Measurements from ENCODE around the gene PTK7. TPM values are rescaled to one million over a fixed set of nuclear protein-coding genes. Genes with fewer than 3 reads are reported as not detected.

Gene PTK7
- polyA plus RNA-seq, 12 donors = 35.2 to 193 (median 63.8) TPM; not detected in 1

DNA sequence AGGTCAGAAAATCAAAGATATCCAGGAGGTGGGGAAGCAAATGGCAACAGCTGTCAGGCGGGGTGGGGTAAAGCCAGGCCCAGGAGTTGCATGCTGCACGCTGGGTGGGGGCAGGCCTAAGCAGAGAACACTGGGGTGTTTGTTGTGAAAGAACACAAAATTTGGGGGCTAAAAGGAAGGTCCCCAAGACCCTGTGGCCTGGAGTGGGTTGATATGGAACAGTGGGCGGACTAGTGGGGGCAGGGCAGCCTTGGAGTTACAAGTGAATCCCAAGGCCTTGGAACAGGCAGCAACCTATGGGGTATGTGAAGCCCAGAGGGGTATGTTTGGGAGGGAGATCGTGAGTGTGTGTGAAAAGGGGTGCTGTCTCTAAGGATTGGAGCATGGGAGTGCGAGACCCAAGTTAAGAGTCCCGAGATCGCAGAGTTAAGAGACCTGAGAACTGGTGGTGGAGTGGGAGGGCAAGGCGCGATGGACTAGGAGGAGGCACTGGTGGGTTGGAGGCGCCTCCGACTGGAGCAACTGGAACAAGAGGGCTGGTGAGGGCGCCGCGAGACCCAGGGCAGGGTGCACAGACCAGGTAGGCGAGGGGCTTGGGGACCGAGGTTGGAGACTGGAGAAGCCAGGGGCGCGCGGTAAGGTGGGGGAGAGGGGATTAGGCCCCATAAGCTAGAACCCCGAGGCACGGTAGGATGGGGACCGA is 23.1 kb upstream of the PTK7 start:
- peak; percentile 52 for DNase-seq

DNA sequence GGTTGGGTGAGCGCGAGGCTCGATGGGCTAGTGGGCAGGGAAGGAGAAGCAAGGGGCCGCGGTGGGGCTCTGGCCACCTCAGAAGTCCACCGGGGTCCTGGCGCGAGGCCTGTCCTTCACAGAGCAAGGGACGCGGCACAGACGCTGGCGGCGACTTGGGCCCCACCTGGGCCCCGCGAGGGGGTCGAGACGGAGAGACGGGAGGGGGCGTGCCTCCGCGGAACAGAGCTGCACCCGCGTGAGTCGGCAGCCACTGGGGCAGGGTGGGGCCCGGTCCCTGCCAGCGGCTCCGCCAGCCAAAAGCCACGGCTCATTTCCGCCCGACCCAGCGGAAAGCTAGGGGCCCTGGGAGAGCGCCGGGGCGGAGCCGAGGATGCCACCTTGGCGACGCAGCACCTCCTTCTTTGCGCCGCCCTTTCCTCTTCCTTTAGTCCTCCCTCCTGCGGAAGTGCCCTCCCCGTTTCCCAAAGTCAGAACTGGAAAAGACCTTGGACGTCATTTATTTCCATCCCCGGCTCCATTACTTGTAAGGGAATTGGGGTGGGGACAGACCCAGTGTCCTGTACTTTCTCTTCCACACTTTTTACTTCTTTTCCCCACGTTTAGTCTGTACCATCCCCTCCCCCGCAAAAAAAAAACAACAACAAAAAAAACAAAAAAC is 22.4 kb upstream of the PTK7 start, which contains the start of gene CUL7:
TSS of gene CUL7 (minus strand) at position 307 of the 661 bp plus-strand sequence. CDS start 1,063 bp downstream, outside the sequence.
- peak; percentile 96 for DNase-seq

DNA sequence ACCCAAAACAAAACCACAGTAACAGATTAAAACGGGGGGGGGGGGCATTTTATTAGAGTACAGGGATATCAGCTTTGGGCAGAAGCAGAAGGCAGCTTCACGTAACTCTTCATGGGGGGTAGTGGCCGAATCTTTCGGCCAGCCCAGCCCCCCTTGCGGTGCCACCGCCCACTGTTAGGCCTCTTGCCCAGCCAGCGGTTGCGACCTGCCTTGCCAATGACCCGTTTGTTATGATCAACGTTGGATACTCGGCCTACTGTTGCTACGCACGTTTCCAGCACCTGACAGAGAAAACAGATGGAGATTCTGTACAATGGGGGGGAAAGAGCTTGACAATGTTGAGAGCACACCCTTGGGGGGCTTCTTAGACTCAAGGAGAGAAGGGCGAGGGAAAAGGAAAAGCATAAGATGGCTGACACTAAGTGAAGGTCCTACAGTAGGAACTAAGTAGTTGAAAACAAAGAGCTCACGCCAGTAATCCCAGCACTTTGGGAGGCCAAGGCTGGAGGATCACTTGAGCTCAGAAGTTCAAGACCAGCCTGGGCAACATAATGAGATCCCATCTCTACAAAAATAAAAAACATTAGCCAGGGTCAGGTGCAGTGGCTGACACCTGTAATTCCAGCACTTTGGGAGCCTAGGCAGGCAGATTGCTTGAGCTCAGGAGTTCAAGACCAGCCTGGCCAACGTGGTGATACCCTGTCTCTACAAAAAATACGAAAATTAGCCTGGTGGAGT is 21.7 kb upstream of the PTK7 start:
- no peak for DNase-seq

DNA sequence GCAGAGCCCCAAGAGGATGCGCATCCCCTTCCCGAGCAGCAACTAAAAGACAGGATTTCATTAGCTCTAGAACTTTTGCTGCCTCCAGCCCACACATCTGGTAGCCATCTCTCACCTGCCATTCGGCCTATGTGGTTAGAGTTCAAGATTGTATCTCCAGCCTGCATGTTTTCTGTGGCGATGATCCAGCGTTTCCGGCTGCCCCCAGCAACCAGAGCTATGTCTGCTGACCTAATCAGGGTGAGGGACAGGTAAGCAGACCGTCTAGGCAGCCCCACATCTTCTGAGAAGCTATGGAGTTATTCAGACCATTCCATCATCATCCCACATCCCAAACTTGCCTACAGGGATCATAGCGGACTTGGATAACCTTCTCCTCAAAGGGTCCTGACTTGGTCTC is 20.1 kb upstream of the PTK7 start:
- DNase-seq = no peak

DNA sequence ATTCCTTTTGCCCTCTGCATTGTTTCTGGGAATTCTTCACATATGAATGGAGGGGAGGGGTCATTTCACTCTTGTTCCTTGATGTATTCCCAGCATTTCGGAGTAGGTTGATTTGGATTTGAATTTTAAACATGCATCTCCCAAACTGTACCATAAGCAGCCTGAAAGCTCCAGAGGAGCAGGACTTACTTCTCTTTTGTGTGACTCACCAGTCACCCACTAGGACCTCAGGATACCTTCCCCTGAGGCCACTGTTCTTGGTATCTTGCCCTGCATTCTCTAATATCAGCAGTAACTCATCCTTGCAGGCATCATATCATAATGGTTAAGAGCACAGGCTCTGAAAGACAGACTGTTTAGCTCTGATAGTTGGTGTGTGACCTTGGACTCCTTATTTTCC is 17.6 kb upstream of the PTK7 start:
- no peak for DNase-seq

DNA sequence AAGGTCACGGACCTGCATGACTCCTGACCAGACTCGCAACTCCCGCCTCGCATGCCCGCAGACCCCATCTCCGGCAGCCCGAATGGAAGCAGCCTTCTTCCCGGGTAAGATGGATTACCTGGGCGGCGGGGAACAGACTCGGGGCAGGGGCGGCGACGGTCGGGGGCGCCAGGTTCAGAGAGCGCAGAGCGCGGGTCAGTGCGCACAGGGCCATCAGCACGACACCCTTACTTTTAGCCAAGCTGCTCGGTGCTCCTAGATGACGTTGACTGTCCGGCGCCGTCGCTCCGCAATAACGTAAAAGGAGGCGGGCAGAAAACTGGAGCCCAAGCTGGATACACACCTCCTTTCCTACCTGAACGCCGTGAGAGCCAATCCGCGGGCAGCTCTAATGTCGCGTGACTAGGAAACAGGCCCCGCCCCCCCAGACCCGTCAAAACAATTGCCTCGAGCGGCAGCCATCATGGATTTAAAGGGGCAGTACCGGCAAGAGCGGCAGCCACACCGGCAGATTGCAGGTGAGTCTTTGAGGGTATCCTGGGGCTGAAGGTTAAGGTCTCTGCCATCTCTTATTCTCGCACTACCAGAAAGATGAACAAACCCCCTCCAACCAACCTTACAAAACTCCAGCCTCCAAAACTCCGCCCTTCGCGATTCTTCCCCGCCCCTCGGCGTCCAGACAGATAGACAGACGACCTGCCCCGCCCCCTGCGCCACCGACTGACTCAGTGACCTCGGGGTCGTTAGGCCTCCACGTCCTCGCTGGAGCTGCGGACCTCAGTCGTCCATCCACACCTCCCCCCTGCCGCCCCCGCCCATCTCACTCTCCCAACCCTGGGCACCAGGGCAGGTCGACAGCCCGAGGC is 16.7 kb upstream of the PTK7 start, which contains the start of the genes KLC4 and MRPL2:
TSS of gene KLC4 (plus strand) at position 464 of the 866 bp plus-strand sequence. CDS start 1,705 bp downstream, outside the sequence.
TSS of gene MRPL2 (minus strand) at position 267 of the 866 bp plus-strand sequence. CDS start at position 214, 53 bp downstream.
- peak; percentile 99 for DNase-seq

DNA sequence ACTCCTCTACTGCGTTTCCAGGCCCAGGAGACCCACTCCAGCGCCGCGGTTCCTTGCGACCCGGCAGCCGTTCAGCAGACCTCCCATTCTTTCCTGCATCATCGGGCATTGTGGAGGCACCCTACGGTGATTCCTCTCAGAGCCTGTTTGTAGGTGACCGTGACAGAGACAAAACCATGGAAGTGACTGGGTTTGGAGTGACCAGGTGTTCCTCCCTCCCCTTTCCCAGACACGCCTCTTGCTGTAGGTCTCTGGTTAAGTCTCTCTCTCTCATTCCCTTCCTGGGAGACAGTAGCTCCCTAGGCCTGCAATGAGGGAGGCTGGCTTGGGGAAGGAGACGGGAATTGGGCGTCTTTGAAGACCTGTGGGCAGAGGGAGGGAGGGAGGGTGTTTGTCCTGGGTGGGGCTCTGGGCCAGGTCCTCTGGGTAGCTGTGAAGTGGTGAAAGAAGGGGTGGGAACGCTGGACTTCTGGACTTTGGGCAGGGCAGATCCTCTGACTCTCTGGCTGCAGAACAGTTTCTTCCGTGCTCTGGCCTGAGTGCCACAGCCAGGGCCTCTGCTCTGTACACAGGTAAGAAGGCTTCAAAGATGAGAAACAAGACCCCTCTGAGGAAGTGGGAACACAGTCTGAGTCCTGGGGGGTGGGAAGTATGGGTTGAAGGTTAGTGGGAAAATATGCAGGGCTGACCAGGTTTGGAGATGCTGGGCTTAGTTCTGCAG is 15.9 kb upstream of the PTK7 start:
- no peak for DNase-seq

DNA sequence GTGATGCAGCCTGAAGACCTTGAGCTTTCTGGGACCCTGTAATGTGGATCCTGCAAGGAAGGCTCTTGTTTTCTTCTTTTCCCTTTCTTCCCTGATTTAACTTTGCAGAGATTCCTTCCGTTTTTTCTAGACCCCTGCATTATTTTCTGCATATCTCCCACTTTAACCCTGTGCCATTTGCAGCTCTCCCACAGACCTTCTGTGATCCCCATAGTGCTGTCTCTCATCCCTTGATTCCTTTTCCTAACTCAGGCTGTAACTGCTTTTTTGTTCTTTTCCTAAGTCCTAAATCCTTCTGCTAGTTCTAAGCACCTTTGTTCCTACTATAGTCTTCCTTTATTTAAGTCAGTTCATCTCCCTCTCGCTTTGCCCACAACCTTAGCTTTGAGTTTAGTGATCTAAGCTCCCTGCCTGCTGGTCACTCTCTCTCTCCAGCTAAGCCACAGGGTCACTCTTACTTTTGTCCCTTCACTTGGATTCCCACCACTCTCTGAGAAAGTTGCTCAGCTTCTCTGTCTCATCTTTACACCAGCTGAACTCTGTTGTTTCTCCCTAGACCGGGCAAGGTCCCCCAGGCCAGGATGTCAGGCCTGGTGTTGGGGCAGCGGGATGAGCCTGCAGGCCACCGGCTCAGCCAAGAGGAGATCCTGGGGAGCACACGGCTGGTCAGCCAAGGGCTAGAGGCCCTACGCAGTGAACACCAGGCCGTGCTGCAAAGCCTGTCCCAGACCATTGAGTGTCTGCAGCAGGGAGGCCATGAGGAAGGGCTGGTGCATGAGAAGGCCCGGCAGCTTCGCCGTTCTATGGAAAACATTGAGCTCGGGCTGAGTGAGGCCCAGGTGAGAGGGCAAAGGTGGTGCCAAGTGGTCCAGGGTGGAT is 15.1 kb upstream of the PTK7 start:
- DNase-seq = no peak

DNA sequence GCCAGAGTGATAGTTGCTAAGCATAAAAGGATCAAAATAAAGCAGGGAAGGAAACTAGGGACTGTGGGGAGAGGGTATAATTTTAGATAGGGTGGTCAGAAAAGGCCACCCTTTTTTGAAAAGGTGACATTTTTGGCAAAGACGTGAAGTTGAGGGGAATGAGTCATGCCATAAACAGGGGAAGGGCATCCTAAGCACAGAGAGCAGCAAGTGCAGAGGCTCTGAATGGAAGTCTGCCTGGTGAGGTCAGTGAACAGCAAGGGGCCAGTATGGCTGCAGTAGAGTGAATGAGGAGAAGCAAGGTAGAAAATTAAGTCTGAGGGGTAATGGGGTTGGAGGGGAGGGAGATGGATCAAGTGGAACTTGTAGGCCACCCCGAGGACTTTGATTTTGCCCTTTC is 14.3 kb upstream of the PTK7 start:
- DNase-seq = no peak

DNA sequence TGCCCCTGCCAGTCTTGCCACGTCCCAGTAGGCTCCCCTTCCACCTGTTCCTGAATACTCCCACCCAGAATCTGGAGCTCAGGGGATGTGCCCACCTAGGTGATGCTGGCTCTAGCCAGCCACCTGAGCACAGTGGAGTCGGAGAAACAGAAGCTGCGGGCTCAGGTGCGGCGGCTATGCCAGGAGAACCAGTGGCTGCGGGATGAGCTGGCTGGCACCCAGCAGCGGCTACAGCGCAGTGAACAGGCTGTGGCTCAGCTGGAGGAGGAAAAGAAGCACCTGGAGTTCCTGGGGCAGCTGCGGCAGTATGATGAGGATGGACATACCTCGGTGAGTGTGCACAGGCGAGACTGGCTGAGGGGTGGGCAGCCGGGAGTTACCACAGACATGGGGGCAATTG is 13.3 kb upstream of the PTK7 start:
- DNase-seq = no peak

DNA sequence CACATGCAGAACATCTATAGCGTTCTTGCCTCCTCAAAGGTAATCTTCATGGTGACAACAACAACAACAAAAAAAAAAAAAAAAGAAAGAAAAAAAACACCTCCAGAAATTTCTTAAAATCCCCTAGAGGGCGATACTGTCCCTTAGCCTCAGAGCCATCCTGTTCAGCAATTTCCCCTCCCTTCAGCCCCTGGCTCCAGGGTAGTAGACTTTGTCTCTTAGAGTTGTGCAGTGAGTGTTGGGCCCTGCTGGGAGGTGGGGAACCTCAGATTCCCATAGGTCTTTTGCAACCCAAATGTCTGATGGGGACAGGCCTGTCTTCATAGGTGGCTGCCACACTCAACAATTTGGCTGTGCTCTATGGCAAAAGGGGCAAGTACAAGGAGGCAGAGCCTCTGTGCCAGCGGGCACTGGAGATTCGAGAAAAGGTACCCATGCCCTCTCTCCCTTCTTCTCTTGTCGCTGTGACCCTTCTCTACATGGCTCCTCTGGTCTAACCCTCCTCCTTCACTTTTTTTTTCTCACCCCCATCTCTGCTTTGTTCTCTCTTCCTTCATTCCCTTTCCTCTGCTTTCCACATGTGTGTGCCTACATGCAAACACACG is 6.0 kb upstream of the PTK7 start:
- no peak for DNase-seq

DNA sequence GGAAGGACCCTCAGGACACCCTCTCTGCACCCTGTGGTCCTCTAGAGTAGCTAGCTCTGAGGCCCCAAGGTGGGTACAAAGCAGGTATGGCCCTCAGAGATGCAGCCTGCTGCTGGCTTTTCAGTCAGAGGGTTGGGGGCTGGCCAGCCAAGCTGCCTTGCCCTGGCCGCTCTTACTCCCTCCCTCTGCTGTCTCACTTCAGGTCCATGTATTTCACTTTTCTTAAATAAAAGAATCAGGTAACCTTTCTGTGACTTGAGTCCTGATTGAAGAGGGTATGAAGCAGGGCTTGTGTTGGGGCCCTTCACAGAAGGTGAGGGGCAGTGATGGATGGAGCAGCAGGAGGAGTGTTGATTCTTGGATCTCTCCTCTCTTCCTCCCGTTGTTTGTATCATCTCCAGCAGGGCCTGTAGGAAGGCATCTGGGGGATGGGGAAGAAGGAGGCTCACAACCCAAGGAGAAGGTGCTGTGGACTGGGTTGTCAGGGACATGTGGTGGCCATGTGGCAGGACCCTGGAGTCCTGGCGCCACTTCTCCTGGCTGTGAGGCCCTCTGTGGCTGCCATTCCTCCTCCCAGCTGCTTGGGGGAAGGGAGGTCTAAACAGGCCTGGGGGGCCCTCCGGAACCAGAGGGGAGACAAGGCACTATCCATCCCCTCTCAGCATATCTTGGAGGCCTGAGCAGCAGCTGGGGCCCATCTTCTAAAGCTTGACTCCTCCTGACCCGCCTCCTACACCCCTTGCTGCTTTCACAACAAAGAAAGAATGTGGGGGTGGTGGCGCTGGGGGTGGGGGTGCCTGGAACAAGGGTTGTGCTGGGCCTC is 1.1 kb upstream of the PTK7 start:
- no peak for DNase-seq

DNA sequence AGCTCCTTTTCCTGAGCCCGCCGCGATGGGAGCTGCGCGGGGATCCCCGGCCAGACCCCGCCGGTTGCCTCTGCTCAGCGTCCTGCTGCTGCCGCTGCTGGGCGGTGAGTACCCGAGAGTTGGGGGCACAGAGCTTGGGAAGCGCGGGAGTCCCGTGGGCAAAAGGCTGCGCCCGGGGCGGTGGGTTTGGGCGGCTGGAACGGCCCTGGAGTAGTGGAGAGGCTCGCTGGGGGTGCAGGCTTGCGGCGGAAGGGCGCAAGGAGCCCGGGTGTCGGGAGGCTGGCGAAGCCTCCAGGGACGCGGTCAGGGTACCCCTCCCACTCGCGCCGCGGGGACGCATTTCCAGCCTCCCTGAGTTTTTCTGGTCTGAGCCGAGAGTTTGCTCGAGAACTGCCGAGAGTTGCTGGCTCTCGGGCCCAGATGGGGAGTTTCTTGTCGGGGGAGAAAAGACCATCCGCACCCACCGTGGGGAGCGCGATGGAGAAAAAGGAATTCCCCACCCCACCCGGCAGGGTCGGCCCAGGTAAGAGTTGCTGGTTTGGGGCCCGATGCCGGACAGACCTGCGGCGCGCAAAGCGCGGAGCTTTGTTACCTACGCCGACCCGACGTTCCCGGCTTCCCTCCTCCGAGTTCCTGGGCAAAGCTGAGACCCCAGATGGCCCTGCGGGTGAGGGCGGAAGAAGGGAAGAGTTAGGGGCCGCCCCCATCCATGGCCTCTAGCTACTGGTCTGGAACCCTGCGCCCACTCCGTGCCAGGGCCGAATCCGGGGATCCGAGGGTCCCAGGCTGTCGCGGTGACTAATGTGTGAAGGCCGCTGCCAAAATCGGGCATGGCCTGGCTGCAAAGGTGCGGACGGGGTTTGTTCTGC is 584 bp downstream of the PTK7 start:
- DNase-seq = no peak

DNA sequence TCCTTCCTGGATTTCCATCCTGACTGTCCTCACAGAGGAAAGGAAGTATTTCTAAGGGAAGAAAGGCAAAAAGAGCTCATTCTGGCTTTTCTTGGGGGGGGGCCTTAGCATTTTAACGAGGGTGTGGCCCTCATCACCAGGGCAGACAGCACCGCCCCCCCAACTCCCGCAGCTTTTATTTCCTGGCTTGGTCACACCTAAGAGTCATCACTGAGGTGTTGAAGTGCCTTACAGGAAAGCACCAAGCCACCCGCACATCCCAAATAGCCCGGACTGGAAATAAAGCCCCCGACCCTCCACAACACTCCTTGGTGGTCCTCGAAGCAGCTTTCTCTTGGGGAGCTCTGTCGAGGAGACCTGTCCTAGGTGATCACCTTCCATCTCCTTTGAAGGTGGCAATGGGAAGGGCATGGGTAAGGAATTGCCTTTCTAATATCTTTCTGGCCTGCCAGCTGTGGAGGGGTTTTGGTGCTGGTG is 1.3 kb downstream of the PTK7 start:
- DNase-seq = no peak

DNA sequence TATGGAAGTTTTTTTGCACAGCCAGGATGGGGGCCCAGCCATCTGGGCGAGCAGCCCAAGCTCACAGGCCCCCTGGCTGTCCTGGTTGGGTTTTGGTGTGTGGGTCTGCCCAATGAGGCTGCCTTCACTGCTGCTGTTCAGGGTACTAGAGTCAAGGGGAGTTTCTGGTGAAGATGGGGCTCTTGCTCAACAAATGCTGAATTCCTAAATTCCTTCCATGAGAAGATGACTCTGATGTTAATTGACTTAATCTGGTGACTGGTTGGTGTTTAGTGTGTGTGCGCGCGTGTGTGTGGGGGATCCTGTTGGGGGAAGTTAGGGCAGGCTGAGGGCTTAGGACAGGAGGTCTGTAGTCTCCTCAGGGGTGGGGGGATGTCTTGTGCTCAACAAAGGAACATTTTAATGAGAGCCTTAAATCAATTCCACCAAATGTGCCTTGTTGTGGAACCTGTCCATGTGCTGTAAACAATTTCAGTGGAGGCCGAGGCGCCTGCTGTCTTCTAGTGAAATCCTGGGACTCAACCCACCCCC is 1.9 kb downstream of the PTK7 start:
- no peak for DNase-seq

DNA sequence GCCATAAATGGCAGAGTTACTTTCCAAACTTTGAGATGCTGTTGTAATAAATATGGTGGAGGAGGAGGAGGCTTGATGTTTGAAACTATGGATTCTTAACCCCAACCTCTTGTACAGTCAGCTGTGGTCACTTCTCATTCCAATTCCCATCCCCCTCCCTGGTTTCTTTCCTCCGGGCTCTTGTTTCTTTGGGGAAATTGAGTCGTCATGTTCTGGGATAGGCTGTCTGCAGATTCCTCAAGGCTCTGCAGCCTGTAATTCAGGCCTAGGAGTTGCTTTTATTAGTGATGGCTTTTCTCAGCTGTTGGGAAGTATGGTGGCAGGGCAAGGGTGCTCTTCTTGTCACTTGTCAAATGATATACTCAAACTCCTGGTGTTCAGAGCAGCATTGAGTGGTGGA is 2.6 kb downstream of the PTK7 start:
- no peak for DNase-seq

DNA sequence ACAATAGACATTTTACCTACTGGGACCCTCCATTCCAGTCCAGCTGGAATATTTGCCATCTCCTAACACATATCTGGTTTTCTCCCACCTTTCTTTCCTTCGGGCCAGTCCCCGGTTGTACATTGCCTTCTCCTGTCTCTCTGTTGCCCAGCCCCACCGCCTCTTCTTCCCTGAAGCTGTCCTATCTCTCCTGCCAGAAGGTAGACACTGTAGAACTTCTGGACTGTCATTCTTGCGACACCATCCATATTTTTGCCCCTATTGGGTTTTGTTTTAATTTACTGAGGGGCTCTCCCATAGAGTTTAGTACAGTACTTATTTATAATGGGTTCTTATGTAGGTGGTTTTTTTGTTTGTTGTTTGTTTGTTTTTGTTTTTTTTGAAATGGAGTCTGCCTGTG is 4.9 kb downstream of the PTK7 start:
- DNase-seq = no peak

Data from muscle of arm (tissue), 12 donors.